ENCODE data around the gene EXOC3L4. TPM values are rescaled to one million over a fixed set of nuclear protein-coding genes. Genes with fewer than 3 reads are reported as not detected.

The EXOC3L4 gene
- total and polyA plus RNA-seq, 9 of the 15 experiments (the other 6 are each of a cell fraction or from before 2014, with no cell fraction given): 0.10 to 6.7 (median 0.98) TPM; not detected in 1

GRCh38 chr14:103091041-103091882 lies 3.3 kb upstream of the EXOC3L4 start (continued):
- TF ChIP-seq ZNF316 (IDR thresholded peaks at IDR 0.05) (no peak), L3MBTL2 (IDR thresholded peaks at IDR 0.05) (peak; percentile 54; the same call in 1 of the 2 replicates), HIVEP1 (CRISPR knock-in tag; IDR thresholded peaks at IDR 0.05) (no peak), SP2 (IDR thresholded peaks at IDR 0.05; ENCODE audit: extremely low read depth, low read depth, low read length, poor library complexity, severe bottlenecking) (no peak), ZNF23 (CRISPR knock-in tag; IDR thresholded peaks at IDR 0.05) (no peak), ZKSCAN3 (CRISPR knock-in tag; IDR thresholded peaks at IDR 0.05) (no peak), POLR2A (conservative IDR thresholded peaks at IDR 0.05) (no peak), TAF9B (IDR thresholded peaks at IDR 0.05; ENCODE audit: partially characterized antibody) (no peak), ZNF707 (CRISPR knock-in tag; conservative IDR thresholded peaks at IDR 0.05) (no peak), ZNF740 (CRISPR knock-in tag; IDR thresholded peaks at IDR 0.05) (peak; percentile 88), ZNF740 (tag; IDR thresholded peaks at IDR 0.05) (peak in 1 of 2 experiments; percentile 62; a peak in 1 of 4 replicates), MECOM (CRISPR knock-in tag; IDR thresholded peaks at IDR 0.05) (no peak), E2F6 (IDR thresholded peaks at IDR 0.05; ENCODE audit: borderline replicate concordance in 1 of 2, extremely low read depth in 1 of 2, insufficient read depth in 1 of 2, insufficient read length in 1 of 2, low read depth in 1 of 2, low read length in 1 of 2, poor library complexity in 1 of 2, severe bottlenecking in 1 of 2) (peak in 1 of 2 experiments; percentile 53), GABPB2 (CRISPR knock-in tag; conservative IDR thresholded peaks at IDR 0.05) (no peak), ZNF592 (IDR thresholded peaks at IDR 0.05) (peak; percentile 20; the same call in 1 of the 2 replicates), ZZZ3 (IDR thresholded peaks at IDR 0.05) (no peak), ZNF324 (CRISPR knock-in tag; IDR thresholded peaks at IDR 0.05) (no peak), ZNF717 (CRISPR knock-in tag; IDR thresholded peaks at IDR 0.05) (no peak), ZNF696 (CRISPR knock-in tag; conservative IDR thresholded peaks at IDR 0.05) (no peak), SRSF3 (IDR thresholded peaks at IDR 0.05; ENCODE audit: insufficient read depth, low read length) (no peak), POU5F1 (IDR thresholded peaks at IDR 0.05; ENCODE audit: borderline replicate concordance, low read depth, low read length, partially characterized antibody) (no peak), ZNF384 (IDR thresholded peaks at IDR 0.05; ENCODE audit: low read depth, low read length) (no peak), ZNF347 (CRISPR knock-in tag; IDR thresholded peaks at IDR 0.05; ENCODE audit: low read depth) (no peak), KDM4B (IDR thresholded peaks at IDR 0.05; ENCODE audit: borderline replicate concordance in 2 of 2, low read depth in 1 of 2) (no peak)
